Fibroblast of lung (primary cell): Measurements from ENCODE around the gene VPS4A. TPM values are rescaled to one million over a fixed set of nuclear protein-coding genes. Genes with fewer than 3 reads are reported as not detected.

Experiments used
- DNase-seq, 2 donors: peaks; one replicate each; pipeline versions ENCODE4 v3.0.0 to v3.0.0-alpha.2; 2010; ENCODE audit warnings: low read depth in 2 of 2
- H2AFZ ChIP-seq: 2 replicates; pipeline ENCODE4 v1.5.1; 2012; ENCODE audit warnings: low read length, control low read depth, inconsistent platforms
- H3K27ac ChIP-seq: 2 replicates; pipeline ENCODE4 v1.5.1; 2011; ENCODE audit warnings: low read length, control low read depth; ENCODE audit not compliant: insufficient read depth
- H3K27me3 ChIP-seq: 2 replicates; pipeline ENCODE4 v1.5.1; 2011; ENCODE audit warnings: mild to moderate bottlenecking, low read length; ENCODE audit not compliant: control insufficient read depth, insufficient read depth
- H3K36me3 ChIP-seq: 2 replicates; pipeline ENCODE4 v1.5.1; 2011; ENCODE audit warnings: low read length; ENCODE audit not compliant: control insufficient read depth, insufficient read depth
- H3K4me1 ChIP-seq: 2 replicates; pipeline ENCODE4 v1.5.1; 2011; ENCODE audit warnings: low read length; ENCODE audit not compliant: control insufficient read depth, insufficient read depth; ENCODE audit errors: extremely low read depth
- H3K4me2 ChIP-seq: 2 replicates; pipeline ENCODE4 v1.5.1; 2011; ENCODE audit warnings: low read length, control low read depth; ENCODE audit not compliant: insufficient read depth; ENCODE audit errors: extremely low read depth
- H3K4me3 ChIP-seq, 4 experiments: fragments of 200-600 bp in 1 of 4; sonication (generic) in 1 of 4; replicated peaks in 1 of 4; 2 replicates each; pipeline ENCODE4 v1.5.1; 2011 to 2016; ENCODE audit warnings: low read length in 4 of 4, low read depth in 3 of 4, mild to moderate bottlenecking in 3 of 4, control low read depth in 2 of 4, inconsistent platforms in 1 of 4, mixed read lengths in 1 of 4; ENCODE audit not compliant: insufficient read depth in 1 of 4; ENCODE audit errors: control extremely low read depth in 1 of 4
- H3K79me2 ChIP-seq: 2 replicates; pipeline ENCODE4 v1.5.1; 2012; ENCODE audit warnings: mild to moderate bottlenecking, low read length, inconsistent platforms; ENCODE audit not compliant: control insufficient read depth, insufficient read depth
- H3K9ac ChIP-seq: 2 replicates; pipeline ENCODE4 v1.5.1; 2011; ENCODE audit warnings: mild to moderate bottlenecking, low read length, control low read depth; ENCODE audit not compliant: insufficient read depth
- H3K9me3 ChIP-seq: 2 replicates; pipeline ENCODE4 v1.5.1; 2012; ENCODE audit warnings: low read depth, low read length; ENCODE audit not compliant: control insufficient read depth, insufficient read depth
- H4K20me1 ChIP-seq: 2 replicates; pipeline ENCODE4 v1.5.1; 2011; ENCODE audit warnings: low read length; ENCODE audit not compliant: control insufficient read depth, insufficient read depth; ENCODE audit errors: extremely low read depth
- CTCF ChIP-seq, 2 donors: IDR thresholded peaks in 1 of 2; conservative IDR thresholded peaks in 1 of 2; 1 replicate in 1 of 2; 2 replicates in 1 of 2; pipeline ENCODE4 v1.5.1; 2011 to 2012; ENCODE audit warnings: low read length in 2 of 2, control low read depth in 1 of 2, inconsistent platforms in 1 of 2, low read depth in 1 of 2, mild to moderate bottlenecking in 1 of 2
- EZH2 ChIP-seq: IDR thresholded peaks from 2 replicates; pipeline ENCODE4 v1.5.1; 2012; ENCODE audit warnings: low read length, control low read depth, mild to moderate bottlenecking; ENCODE audit errors: missing control alignments
- polyA plus RNA-seq, 2 donors: library from polyadenylated mRNA; depleted of rRNA in 1 of 2; stranded (reverse) in 1 of 2; unstranded in 1 of 2; fragments of >200 nt; gene quantifications; 2 replicates each; pipeline ENCODE4 v1.2.1, GENCODE V29; 2011 to 2012; ENCODE audit warnings: missing spikeins in 1 of 2
- total RNA-seq: library from RNA; depleted of rRNA; stranded (reverse); fragments of >200 nt; gene quantifications from 2 replicates; pipeline ENCODE4 v1.2.1, GENCODE V29; 2014

Gene VPS4A
- total and polyA plus RNA-seq, 2 donors (not counting 1 experiment from before 2014, with no cell fraction given) = 14.5 to 39.8 TPM

DNA sequence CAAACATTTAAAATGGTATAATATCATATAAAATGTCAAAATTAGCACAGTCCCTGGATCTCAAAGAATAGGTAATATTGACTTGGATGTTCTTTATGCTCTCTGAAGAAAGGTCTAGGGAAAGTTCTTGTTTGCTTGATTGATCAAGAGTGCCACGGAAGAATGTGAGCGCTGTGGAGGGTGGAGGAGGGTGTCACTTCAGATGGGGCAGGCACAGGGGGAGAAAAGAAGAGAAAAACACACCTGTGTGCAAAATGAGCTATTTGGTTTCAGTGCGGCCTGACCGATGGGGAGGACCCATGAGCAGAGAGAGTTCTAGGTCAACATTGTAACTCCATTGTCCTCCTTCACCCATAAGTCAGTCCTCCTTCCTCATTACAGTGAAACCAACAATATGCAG lies 8.8 kb upstream of the VPS4A start:
- Histone ChIP-seq H4K20me1 (no peaks in the 10 kb centered on the region), H3K79me2 (no peaks in the 10 kb centered on the region), H3K9me3 (no peaks in the 10 kb centered on the region), H3K27ac (no peak overlapping the region), H3K4me1 (no peaks in the 10 kb centered on the region), H3K9ac (no peak overlapping the region), H2AFZ (no peak overlapping the region), H3K36me3 (peaks cover 4% of the 10 kb centered on the region), H3K4me2 (no peak overlapping the region), H3K27me3 (no peaks in the 10 kb centered on the region), H3K4me3 (no peak overlapping the region)
- DNase-seq = no peak
- TF ChIP-seq CTCF (conservative IDR thresholded peaks at IDR 0.05 in 1 of 2, IDR thresholded peaks at IDR 0.05 in 1 of 2; ENCODE audit: low read depth in 1 of 2, low read length in 2 of 2) = no peak

- no peaks in the 10 kb centered on the region for H3K79me2 ChIP-seq
- no peaks in the 10 kb centered on the region for H4K20me1 ChIP-seq
- no peak overlapping the region for H3K4me3 ChIP-seq
- H3K9me3 ChIP-seq = no peaks in the 10 kb centered on the region
- no peak overlapping the region for H3K9ac ChIP-seq
- no peak for TF ChIP-seq EZH2
- TF ChIP-seq CTCF (conservative IDR thresholded peaks at IDR 0.05 in 1 of 2, IDR thresholded peaks at IDR 0.05 in 1 of 2; ENCODE audit: low read depth in 1 of 2, low read length in 2 of 2) = no peak
- no peak overlapping the region for H2AFZ ChIP-seq
- H3K4me2 ChIP-seq = no peak overlapping the region
- no peak overlapping the region for H3K27ac ChIP-seq
- H3K36me3 ChIP-seq = peaks cover 2% of the 10 kb centered on the region
- H3K4me1 ChIP-seq = no peaks in the 10 kb centered on the region
- no peak for DNase-seq
- no peaks in the 10 kb centered on the region for H3K27me3 ChIP-seq
These were observed 5.1 kb upstream of the VPS4A start for GRCh38 chr16:69306031-69306430.

- Histone ChIP-seq H3K9me3 (no peaks in the 10 kb centered on the region), H3K79me2 (peaks cover 7% of the 10 kb centered on the region), H3K9ac (no peak overlapping the region), H3K36me3 (peaks cover 2% of the 10 kb centered on the region), H3K4me3 (no peak overlapping the region), H3K4me1 (no peaks in the 10 kb centered on the region), H3K4me2 (no peak overlapping the region), H3K27me3 (no peaks in the 10 kb centered on the region), H3K27ac (no peak overlapping the region), H4K20me1 (no peaks in the 10 kb centered on the region), H2AFZ (no peak overlapping the region)
- TF ChIP-seq CTCF (conservative IDR thresholded peaks at IDR 0.05 in 1 of 2, IDR thresholded peaks at IDR 0.05 in 1 of 2; ENCODE audit: low read depth in 1 of 2, low read length in 2 of 2) = no peak
- TF ChIP-seq EZH2 = no peak
- no peak for DNase-seq
These were observed 4.1 kb upstream of the VPS4A start for GRCh38 chr16:69307091-69307490.
